Smooth muscle cell (in vitro differentiated cells): Measurements from ENCODE around the gene NDUFAB1. TPM values are rescaled to one million over a fixed set of nuclear protein-coding genes. Genes with fewer than 3 reads are reported as not detected.

Source experiments
- DNase-seq: peaks from one replicate; lab custom pipeline; 2025; ENCODE audit not compliant: unreplicated experiment; lab: John Stamatoyannopoulos, UW
- H2AFZ ChIP-seq: fragments of 200-600 bp; sonication (generic); 2 replicates; pipeline ENCODE4 v1.6.0; 2016; ENCODE audit warnings: antibody characterized with exemption, low read depth, mild to moderate bottlenecking
- H3F3A ChIP-seq: fragments of 200-600 bp; sonication (generic); 2 replicates; pipeline ENCODE4 v1.6.0; 2017; ENCODE audit warnings: antibody characterized with exemption, low read depth
- H3K27ac ChIP-seq: fragments of 200-600 bp; sonication (generic); 2 replicates; pipeline ENCODE4 v1.5.1; 2016; ENCODE audit warnings: low read depth, mild to moderate bottlenecking
- H3K27me3 ChIP-seq: fragments of 200-600 bp; sonication (generic); 2 replicates; pipeline ENCODE4 v1.6.1; 2016; ENCODE audit warnings: low read depth, mild to moderate bottlenecking
- H3K36me3 ChIP-seq: fragments of 200-600 bp; sonication (generic); 2 replicates; pipeline ENCODE4 v1.5.1; 2016; ENCODE audit warnings: low read depth
- H3K4me1 ChIP-seq: fragments of 200-600 bp; sonication (generic); 2 replicates; pipeline ENCODE4 v1.5.1; 2016; ENCODE audit warnings: low read depth
- H3K4me2 ChIP-seq: fragments of 200-600 bp; sonication (generic); 2 replicates; pipeline ENCODE4 v1.6.0; 2016; ENCODE audit warnings: mild to moderate bottlenecking
- H3K4me3 ChIP-seq: fragments of 200-600 bp; sonication (generic); 2 replicates; pipeline ENCODE4 v1.5.1; 2016; ENCODE audit warnings: mild to moderate bottlenecking
- H3K79me2 ChIP-seq: fragments of 200-600 bp; sonication (generic); 2 replicates; pipeline ENCODE4 v1.6.0; 2016; ENCODE audit warnings: low read depth, mild to moderate bottlenecking
- H3K9ac ChIP-seq: fragments of 200-600 bp; sonication (generic); 2 replicates; pipeline ENCODE4 v1.6.0; 2016; ENCODE audit warnings: low read depth
- H3K9me3 ChIP-seq: fragments of 200-600 bp; sonication (generic); replicated peaks from 2 replicates; pipeline ENCODE4 v1.5.1; 2016; ENCODE audit warnings: low read depth
- H4K20me1 ChIP-seq: fragments of 200-600 bp; sonication (generic); 2 replicates; pipeline ENCODE4 v1.6.0; 2016; ENCODE audit warnings: low read depth
- WGBS: methylation state at CpG from one replicate; pipeline ENCODE4 v1.1.7; 2016; ENCODE audit warnings: low lambda C conversion rate; 5-methylcytosine and 5-hydroxymethylcytosine counted together
- polyA plus RNA-seq: library from polyadenylated mRNA; unstranded; fragments of >200 nt; fragmentation: Nextera tagmentation; extraction: Ambion mirVana; gene quantifications from 2 replicates; pipeline ENCODE4 v1.2.1, GENCODE V29; 2016
- total RNA-seq: library from RNA; depleted of rRNA; stranded (reverse); fragments of >200 nt; gene quantifications from 2 replicates; pipeline ENCODE4 v1.2.3, GENCODE V29; 2014
- TF ChIP-seq, protein P1 (sequence below): fragments of 200-600 bp; sonication (generic); IDR thresholded peaks from 2 replicates; pipeline ENCODE4 v1.5.1; 2017; ENCODE audit warnings: borderline replicate concordance, mild to moderate bottlenecking, antibody characterized with exemption; ENCODE audit not compliant: insufficient read depth, poor library complexity, severe bottlenecking

The NDUFAB1 gene
- total and polyA plus RNA-seq, 2 experiments from 2014 or later, result 192 to 252 TPM

DNA sequence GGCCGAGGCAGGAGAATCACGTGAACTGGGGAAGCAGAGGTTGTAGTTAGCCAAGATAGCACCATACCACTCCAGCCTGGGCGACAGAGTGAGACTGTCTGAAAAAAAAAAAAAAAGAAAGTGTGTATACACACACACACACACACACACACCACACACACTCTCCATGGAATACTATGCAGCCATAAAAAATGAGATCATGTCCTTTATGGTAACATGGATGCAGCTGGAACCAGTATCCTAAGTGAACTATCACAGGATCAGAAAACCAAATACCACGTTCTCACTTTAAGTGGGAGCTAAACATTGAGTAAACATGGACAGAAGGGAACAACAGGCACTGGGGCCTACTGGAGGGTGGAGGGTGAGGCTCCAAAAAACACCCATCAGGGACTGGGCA lies 16.7 kb downstream of the NDUFAB1 start:
- Histone ChIP-seq H3K27me3 (no peaks in the 10 kb centered on the region), H2AFZ (no peak overlapping the region), H3F3A (peaks cover 9% of the 10 kb centered on the region), H4K20me1 (peaks cover 2% of the 10 kb centered on the region), H3K4me1 (no peaks in the 10 kb centered on the region), H3K27ac (no peak overlapping the region), H3K4me2 (no peak overlapping the region), H3K4me3 (no peak overlapping the region), H3K9me3 (no peaks in the 10 kb centered on the region), H3K79me2 (no peaks in the 10 kb centered on the region), H3K9ac (no peak overlapping the region), H3K36me3 (peaks cover 10% of the 10 kb centered on the region)
- TF ChIP-seq, protein P1, sequence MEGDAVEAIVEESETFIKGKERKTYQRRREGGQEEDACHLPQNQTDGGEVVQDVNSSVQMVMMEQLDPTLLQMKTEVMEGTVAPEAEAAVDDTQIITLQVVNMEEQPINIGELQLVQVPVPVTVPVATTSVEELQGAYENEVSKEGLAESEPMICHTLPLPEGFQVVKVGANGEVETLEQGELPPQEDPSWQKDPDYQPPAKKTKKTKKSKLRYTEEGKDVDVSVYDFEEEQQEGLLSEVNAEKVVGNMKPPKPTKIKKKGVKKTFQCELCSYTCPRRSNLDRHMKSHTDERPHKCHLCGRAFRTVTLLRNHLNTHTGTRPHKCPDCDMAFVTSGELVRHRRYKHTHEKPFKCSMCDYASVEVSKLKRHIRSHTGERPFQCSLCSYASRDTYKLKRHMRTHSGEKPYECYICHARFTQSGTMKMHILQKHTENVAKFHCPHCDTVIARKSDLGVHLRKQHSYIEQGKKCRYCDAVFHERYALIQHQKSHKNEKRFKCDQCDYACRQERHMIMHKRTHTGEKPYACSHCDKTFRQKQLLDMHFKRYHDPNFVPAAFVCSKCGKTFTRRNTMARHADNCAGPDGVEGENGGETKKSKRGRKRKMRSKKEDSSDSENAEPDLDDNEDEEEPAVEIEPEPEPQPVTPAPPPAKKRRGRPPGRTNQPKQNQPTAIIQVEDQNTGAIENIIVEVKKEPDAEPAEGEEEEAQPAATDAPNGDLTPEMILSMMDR, result no peak
- no peak for DNase-seq
- WGBS, result 97% methylated on average over 4 of the region's 4 CpGs

DNA sequence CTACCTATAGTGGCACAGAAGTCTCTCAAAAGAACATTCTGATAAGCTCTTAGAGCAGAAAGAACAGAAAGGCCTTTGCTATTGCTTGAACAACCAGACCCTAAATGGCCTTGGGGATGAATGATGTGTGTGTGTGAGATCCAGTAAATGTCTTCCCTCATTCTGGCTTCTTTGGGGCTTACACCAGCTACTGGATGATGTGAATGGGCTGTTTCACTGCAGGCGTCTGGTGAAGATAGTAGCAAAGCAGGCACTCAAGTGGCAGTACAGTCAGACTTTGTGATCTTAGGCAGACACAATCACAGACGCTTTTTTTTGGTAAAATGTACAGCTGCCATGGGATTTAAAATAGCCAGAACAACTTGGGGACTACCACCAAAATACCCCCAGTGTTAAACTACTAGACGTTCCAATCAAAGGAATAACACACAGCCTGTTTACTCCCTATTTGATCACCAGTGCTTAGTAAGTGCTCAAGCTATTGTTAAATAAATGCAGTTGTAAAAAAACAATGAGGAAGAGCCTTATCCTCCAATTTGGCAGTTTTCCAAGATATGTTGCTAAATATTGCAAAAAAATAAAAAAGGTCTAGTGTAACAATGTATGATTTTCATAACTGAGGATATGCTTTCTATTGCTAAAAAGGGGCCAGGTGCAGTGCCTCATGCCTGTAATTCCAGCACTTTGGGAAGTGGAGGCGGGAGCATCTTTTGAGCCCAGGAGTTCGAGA lies 17.9 kb downstream of the NDUFAB1 start:
- no peaks in the 10 kb centered on the region for H3K9me3 ChIP-seq
- WGBS, result 54% methylated on average over 5 of the region's 5 CpGs
- no peak overlapping the region for H3K9ac ChIP-seq
- peaks cover 9% of the 10 kb centered on the region for H3F3A ChIP-seq
- H3K79me2 ChIP-seq, result no peaks in the 10 kb centered on the region
- H3K27me3 ChIP-seq, result no peaks in the 10 kb centered on the region
- no peaks in the 10 kb centered on the region for H3K4me1 ChIP-seq
- H4K20me1 ChIP-seq, result peaks cover 10% of the 10 kb centered on the region
- no peak overlapping the region for H2AFZ ChIP-seq
- H3K4me3 ChIP-seq, result no peak overlapping the region
- no peak for DNase-seq
- TF ChIP-seq, protein P1, result no peak
- H3K4me2 ChIP-seq, result no peak overlapping the region
- H3K36me3 ChIP-seq, result peaks cover 10% of the 10 kb centered on the region
- peak overlapping the region; percentile 28 for H3K27ac ChIP-seq

DNA sequence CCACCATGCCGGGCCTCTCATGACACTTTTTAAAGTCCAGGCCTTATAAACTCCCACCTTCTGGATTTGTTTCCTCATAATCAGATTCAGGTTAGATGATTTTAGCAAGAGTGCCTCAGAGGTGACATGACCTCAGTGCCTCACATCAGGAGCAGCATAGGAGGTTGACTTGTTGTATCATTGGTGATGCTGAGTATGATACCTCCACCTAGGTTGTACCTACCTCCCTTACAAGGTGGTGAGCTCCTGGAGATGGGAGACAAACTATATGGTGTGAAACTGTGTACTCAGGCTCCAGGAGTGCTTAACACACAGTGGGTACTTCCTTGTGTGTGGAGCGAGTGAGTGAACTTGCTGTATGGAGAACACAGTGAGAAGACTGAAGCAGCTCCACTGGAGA lies 18.6 kb downstream of the NDUFAB1 start:
- no peaks in the 10 kb centered on the region for H3K27me3 ChIP-seq
- no peak overlapping the region for H2AFZ ChIP-seq
- WGBS, result 95% methylated on average over 2 of the region's 2 CpGs
- no peak overlapping the region for H3K4me3 ChIP-seq
- peaks cover 9% of the 10 kb centered on the region for H3F3A ChIP-seq
- no peaks in the 10 kb centered on the region for H3K4me1 ChIP-seq
- TF ChIP-seq, protein P1, result no peak
- H3K9ac ChIP-seq, result no peak overlapping the region
- no peak overlapping the region for H3K4me2 ChIP-seq
- peaks cover 10% of the 10 kb centered on the region for H3K36me3 ChIP-seq
- H4K20me1 ChIP-seq, result peaks cover 10% of the 10 kb centered on the region
- no peak overlapping the region for H3K27ac ChIP-seq
- no peaks in the 10 kb centered on the region for H3K79me2 ChIP-seq
- no peak for DNase-seq
- H3K9me3 ChIP-seq, result no peaks in the 10 kb centered on the region

DNA sequence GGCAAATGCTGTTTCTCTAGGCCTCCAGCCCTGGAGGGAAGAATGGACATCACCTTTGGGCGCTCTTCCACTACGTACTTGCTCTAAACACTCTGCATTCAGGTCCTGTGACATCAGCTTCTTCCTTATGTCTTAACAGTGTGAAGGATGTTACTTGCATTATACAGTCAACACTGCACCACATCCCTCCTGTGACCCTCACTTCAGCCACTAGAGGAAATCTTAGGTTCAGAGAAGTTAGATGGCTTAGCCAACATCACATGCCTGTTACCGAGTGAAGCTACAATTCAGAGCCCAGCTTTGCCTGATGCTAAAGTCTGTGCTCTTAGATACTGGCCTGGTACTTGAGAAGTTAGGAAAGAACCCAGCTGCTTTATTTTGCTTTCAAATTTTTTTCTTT lies 20.3 kb downstream of the NDUFAB1 start:
- H4K20me1 ChIP-seq, result peaks cover 10% of the 10 kb centered on the region
- no peak for DNase-seq
- H3K27ac ChIP-seq, result no peak overlapping the region
- H3K36me3 ChIP-seq, result peaks cover 7% of the 10 kb centered on the region
- no peaks in the 10 kb centered on the region for H3K79me2 ChIP-seq
- no peak overlapping the region for H3K4me2 ChIP-seq
- WGBS, result 92% methylated on average over 3 of the region's 3 CpGs
- no peak overlapping the region for H2AFZ ChIP-seq
- H3K4me1 ChIP-seq, result no peaks in the 10 kb centered on the region
- no peaks in the 10 kb centered on the region for H3K27me3 ChIP-seq
- TF ChIP-seq, protein P1, result no peak
- no peaks in the 10 kb centered on the region for H3K9me3 ChIP-seq
- no peak overlapping the region for H3K9ac ChIP-seq
- no peak overlapping the region for H3K4me3 ChIP-seq
- H3F3A ChIP-seq, result peaks cover 9% of the 10 kb centered on the region
